ENCODE data around the gene TMED10.

DNA sequence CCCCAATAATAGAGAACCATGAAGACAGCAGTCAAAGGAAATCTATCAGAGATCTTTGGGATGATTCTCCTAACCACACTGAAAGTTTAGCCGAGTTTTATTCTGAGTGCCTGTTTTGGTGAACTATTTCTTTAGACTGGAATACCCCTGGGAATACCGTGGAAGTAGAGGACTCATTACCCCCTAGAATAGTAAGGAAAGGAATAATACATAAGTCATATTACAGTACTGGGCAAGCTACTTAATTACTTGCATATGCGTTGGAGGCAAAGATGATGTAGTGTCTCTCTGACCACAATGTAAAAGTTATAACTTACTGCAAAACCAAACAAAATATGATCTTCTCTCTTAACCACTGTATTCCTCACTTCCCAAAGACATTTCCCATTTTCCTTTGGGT lies 81.5 kb downstream of the TMED10 start:
- TF ChIP-seq, protein P1, sequence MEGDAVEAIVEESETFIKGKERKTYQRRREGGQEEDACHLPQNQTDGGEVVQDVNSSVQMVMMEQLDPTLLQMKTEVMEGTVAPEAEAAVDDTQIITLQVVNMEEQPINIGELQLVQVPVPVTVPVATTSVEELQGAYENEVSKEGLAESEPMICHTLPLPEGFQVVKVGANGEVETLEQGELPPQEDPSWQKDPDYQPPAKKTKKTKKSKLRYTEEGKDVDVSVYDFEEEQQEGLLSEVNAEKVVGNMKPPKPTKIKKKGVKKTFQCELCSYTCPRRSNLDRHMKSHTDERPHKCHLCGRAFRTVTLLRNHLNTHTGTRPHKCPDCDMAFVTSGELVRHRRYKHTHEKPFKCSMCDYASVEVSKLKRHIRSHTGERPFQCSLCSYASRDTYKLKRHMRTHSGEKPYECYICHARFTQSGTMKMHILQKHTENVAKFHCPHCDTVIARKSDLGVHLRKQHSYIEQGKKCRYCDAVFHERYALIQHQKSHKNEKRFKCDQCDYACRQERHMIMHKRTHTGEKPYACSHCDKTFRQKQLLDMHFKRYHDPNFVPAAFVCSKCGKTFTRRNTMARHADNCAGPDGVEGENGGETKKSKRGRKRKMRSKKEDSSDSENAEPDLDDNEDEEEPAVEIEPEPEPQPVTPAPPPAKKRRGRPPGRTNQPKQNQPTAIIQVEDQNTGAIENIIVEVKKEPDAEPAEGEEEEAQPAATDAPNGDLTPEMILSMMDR (IDR thresholded peaks at IDR 0.05 in 8 of 11, conservative IDR thresholded peaks at IDR 0.05 in 3 of 11): no peak
- TF ChIP-seq POLR2AphosphoS5 (IDR thresholded peaks at IDR 0.05) (no peak), POLR2A (IDR thresholded peaks at IDR 0.05) (no peak)

All from spleen (tissue), 7 donors.